RWPE2 (cell line): Measurements from ENCODE around the gene ASTN2.
A peak's percentile ranks its signal among the peaks of the same experiment; 100 is the strongest.

Experiments
- ATAC-seq: fragments of 200-7000 bp; cut with Tn5 transposase; 3 replicates; pipeline ENCODE4 v1.9.1; 2021; ENCODE audit warnings: low read depth
- DNase-seq: peaks from one replicate; pipeline ENCODE4 v3.0.0-alpha.2; 2020; ENCODE audit warnings: low spot score
- H3K27ac ChIP-seq: fragments of 450-650 bp; 2 replicates; pipeline ENCODE4 v1.5.1; 2017; ENCODE audit warnings: mild to moderate bottlenecking; ENCODE audit not compliant: poor library complexity, severe bottlenecking
- H3K27me3 ChIP-seq: fragments of 250-450 bp; sonication (Bioruptor Pico); 2 replicates; pipeline ENCODE4 v1.5.1; 2021; ENCODE audit warnings: mild to moderate bottlenecking, moderate library complexity; ENCODE audit not compliant: insufficient read depth, poor library complexity, severe bottlenecking
- H3K36me3 ChIP-seq: fragments of 250-450 bp; sonication (Bioruptor Pico); 2 replicates; pipeline ENCODE4 v1.5.1; 2020; ENCODE audit warnings: low read depth, mild to moderate bottlenecking, moderate library complexity
- H3K4me1 ChIP-seq: fragments of 250-450 bp; sonication (Bioruptor Pico); 2 replicates; pipeline ENCODE4 v1.5.1; 2021; ENCODE audit warnings: mild to moderate bottlenecking, moderate library complexity; ENCODE audit not compliant: insufficient read depth, poor library complexity, severe bottlenecking
- H3K4me3 ChIP-seq: fragments of 250-450 bp; sonication (Bioruptor Pico); 2 replicates; pipeline ENCODE4 v1.5.1; 2021; ENCODE audit warnings: mild to moderate bottlenecking, moderate library complexity; ENCODE audit not compliant: severe bottlenecking
- H3K9me3 ChIP-seq: fragments of 250-450 bp; sonication (Bioruptor Pico); 2 replicates; pipeline ENCODE4 v1.5.1; 2021; ENCODE audit warnings: mild to moderate bottlenecking, moderate library complexity; ENCODE audit not compliant: severe bottlenecking
- CTCF ChIP-seq: fragments of 450-650 bp; IDR thresholded peaks from one replicate; pipeline ENCODE4 v1.5.1; 2017; ENCODE audit warnings: mild to moderate bottlenecking, moderate library complexity; ENCODE audit not compliant: poor library complexity, severe bottlenecking

ASTN2 gene

GRCh38 chr9:116378873-116379272, 1036.0 kb downstream of the ASTN2 start:
- peaks cover 5% of the 10 kb centered on the region for H3K4me1 ChIP-seq
- H3K9me3 ChIP-seq: no peaks in the 10 kb centered on the region
- DNase-seq (no peak), ATAC-seq (no peak)
- H3K27ac ChIP-seq: no peak overlapping the region
- no peaks in the 10 kb centered on the region for H3K27me3 ChIP-seq
- no peak for TF ChIP-seq CTCF
- H3K36me3 ChIP-seq: no peaks in the 10 kb centered on the region
- no peak overlapping the region for H3K4me3 ChIP-seq

DNA sequence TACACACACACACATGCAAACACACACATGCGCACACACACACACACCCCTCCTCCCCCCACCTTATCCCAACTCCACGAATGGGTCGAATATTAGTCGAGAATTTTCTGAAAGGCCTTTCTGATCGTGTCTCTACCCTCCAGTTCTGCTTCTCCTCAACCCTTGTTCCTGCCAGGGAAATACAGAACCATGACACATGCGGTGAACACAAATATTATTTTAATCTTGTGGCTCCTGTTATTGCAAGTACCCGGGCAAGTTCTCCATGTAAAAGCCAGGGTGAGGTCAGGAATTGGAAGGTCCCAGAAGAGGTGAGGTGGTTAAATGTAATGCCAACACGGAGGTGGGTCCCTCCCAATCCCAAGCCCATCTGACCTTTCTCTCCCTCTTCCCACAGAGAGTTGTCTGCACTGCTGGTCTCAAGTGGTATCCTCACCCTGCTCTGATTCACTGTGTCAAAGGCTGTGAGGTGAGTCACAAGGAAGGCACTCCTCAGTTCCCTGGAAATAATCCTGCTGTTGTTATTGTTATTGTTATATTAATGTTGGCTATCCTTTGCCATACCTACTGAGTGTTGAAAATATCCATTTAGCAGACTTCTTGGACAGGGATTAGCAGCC, 1037.6 kb downstream of the ASTN2 start:
- H3K36me3 ChIP-seq: no peaks in the 10 kb centered on the region
- no peak overlapping the region for H3K4me3 ChIP-seq
- no peak overlapping the region for H3K27ac ChIP-seq
- H3K9me3 ChIP-seq: no peaks in the 10 kb centered on the region
- TF ChIP-seq CTCF: no peak
- peaks cover 5% of the 10 kb centered on the region for H3K4me1 ChIP-seq
- ATAC-seq (peak; percentile 99), DNase-seq (no peak)
- H3K27me3 ChIP-seq: no peaks in the 10 kb centered on the region
